GM13977 (cell line): Measurements from ENCODE around the gene MYO15B.

Experiments used
- DNase-seq: peaks from one replicate; pipeline ENCODE4 v3.0.0; 2012; ENCODE audit warnings: low spot score
- in situ Hi-C: fragments of 300-500 bp; cut with MboI; formaldehyde crosslinking; loops from one replicate; pipeline ENCODE4 v1.12.0; 2022; ENCODE audit warnings: low sequenced_read_pairs, low pct_unique_long_range_greater_than_20kb, mixed read lengths, inconsistent platforms; ENCODE audit not compliant: unreplicated experiment
- TF ChIP-seq, protein P1 (sequence below): IDR thresholded peaks from 2 replicates; pipeline ENCODE4 v1.5.1; 2012; ENCODE audit warnings: mild to moderate bottlenecking, control low read depth; ENCODE audit not compliant: insufficient read depth; ENCODE audit errors: extremely low read depth, missing control alignments

Gene MYO15B

GRCh38 chr17:75667825-75668224 is 80.2 kb downstream of the MYO15B start:
- in situ Hi-C loops: no loop called here
- no peak for DNase-seq
- TF ChIP-seq, protein P1, sequence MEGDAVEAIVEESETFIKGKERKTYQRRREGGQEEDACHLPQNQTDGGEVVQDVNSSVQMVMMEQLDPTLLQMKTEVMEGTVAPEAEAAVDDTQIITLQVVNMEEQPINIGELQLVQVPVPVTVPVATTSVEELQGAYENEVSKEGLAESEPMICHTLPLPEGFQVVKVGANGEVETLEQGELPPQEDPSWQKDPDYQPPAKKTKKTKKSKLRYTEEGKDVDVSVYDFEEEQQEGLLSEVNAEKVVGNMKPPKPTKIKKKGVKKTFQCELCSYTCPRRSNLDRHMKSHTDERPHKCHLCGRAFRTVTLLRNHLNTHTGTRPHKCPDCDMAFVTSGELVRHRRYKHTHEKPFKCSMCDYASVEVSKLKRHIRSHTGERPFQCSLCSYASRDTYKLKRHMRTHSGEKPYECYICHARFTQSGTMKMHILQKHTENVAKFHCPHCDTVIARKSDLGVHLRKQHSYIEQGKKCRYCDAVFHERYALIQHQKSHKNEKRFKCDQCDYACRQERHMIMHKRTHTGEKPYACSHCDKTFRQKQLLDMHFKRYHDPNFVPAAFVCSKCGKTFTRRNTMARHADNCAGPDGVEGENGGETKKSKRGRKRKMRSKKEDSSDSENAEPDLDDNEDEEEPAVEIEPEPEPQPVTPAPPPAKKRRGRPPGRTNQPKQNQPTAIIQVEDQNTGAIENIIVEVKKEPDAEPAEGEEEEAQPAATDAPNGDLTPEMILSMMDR: no peak

GRCh38 chr17:75668489-75668888 is 80.9 kb downstream of the MYO15B start:
- in situ Hi-C loops: no loop called here
- no peak for DNase-seq
- TF ChIP-seq, protein P1: no peak

- in situ Hi-C loops: loop anchor here (10.0 kb wide), 1 partner anchor 74 kb away; no protein-coding TSS in a partner anchor
- TF ChIP-seq, protein P1: no peak
- no peak for DNase-seq
Measured at GRCh38 chr17:75670868-75671267, 83.3 kb downstream of the MYO15B start.

GRCh38 chr17:75672011-75672410 is 84.4 kb downstream of the MYO15B start:
- TF ChIP-seq, protein P1: no peak
- DNase-seq: no peak
- in situ Hi-C loops: loop anchor here (10.0 kb wide), 1 partner anchor 73 kb away; no protein-coding TSS in a partner anchor

DNA sequence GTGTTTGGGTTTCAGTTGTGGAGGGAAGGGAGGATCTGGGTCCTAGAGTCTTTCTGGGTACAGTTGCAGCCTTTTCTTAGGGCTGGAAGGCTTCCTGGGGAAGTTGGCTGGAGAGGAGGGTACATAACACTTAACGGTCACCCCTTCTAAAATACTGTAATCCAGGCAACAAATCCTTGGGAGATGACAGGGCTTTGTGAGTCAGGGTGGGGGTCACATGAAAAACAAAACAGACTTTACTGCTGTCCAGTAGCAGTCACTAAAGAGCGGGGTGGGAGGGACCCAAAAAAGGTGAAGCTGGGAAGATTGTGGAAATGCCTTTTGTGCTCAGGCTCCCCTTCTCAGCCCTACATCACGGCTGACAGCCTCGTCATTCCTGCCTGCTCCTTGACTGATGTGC is 85.9 kb downstream of the MYO15B start:
- TF ChIP-seq, protein P1: no peak
- no peak for DNase-seq
- in situ Hi-C loops: loop anchor here (10.0 kb wide), 1 partner anchor 71 kb away; no protein-coding TSS in a partner anchor
